ENCODE data around the gene TSPAN3.

The TSPAN3 gene

DNA sequence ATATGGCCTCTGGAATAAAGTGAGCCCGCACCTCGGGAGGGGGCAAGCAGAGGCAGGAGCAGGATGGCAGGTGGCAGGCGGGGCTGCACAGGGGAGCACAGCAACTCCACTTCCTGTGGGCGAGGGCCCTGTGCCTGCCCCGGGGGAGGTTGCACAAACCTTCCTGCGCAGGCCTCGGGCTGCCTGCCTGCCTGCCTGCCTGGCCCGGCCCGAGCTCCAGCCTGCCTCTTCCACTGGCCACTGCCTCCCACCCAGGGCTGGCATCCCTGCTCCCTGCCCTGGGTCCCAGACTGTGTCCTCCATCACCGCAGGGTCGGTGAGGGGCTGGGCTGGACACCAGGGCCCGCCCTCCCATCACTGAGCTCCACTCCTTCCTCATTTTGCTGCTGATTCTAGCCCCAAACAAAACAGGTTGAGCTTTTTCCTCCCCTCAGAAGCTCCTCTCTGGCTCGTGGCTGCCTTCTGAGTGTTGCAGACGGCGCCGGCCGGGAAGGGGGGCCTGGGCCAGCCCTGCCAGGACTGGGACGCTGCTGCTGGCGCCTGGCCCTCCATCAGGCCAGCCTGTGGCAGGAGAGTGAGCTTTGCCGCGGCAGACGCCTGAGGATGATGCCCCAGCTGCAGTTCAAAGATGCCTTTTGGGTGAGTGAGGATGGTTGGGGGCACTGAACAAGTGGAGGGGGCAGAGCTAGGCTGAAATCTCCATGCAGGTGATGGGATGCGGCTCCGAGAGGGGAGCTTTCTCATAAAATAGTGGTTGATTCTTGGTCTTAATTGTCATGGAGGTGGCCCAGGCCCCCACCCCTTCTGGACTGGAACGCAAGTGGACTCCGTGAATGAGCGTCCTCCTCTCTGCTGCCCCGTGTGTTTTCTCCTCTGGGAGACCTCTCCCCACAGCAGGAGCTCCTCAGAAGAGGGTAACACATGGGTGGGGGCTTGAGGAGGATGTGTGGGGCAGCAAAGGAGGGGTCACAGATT, 75.7 kb downstream of the TSPAN3 start, which contains the start of gene PSTPIP1:
TSS of gene PSTPIP1 (plus strand) at position 156 of the 975 bp plus-strand sequence. CDS start at position 604, 448 bp downstream.
- H3K27me3 ChIP-seq (ENCODE audit: insufficient read depth, poor library complexity, severe bottlenecking): no peaks in the 10 kb centered on the region
- H3K4me3 ChIP-seq (replicated peaks; ENCODE audit: insufficient read depth, low read length): peak within 1 kb of the TSS; percentile 72
- TF ChIP-seq, protein P1, sequence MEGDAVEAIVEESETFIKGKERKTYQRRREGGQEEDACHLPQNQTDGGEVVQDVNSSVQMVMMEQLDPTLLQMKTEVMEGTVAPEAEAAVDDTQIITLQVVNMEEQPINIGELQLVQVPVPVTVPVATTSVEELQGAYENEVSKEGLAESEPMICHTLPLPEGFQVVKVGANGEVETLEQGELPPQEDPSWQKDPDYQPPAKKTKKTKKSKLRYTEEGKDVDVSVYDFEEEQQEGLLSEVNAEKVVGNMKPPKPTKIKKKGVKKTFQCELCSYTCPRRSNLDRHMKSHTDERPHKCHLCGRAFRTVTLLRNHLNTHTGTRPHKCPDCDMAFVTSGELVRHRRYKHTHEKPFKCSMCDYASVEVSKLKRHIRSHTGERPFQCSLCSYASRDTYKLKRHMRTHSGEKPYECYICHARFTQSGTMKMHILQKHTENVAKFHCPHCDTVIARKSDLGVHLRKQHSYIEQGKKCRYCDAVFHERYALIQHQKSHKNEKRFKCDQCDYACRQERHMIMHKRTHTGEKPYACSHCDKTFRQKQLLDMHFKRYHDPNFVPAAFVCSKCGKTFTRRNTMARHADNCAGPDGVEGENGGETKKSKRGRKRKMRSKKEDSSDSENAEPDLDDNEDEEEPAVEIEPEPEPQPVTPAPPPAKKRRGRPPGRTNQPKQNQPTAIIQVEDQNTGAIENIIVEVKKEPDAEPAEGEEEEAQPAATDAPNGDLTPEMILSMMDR (IDR thresholded peaks at IDR 0.05; ENCODE audit: insufficient read depth, low read length): no peak
- peak; percentile 86 for TF ChIP-seq POLR2AphosphoS5 (IDR thresholded peaks at IDR 0.05; ENCODE audit: low read depth)
- TF ChIP-seq, protein P2, sequence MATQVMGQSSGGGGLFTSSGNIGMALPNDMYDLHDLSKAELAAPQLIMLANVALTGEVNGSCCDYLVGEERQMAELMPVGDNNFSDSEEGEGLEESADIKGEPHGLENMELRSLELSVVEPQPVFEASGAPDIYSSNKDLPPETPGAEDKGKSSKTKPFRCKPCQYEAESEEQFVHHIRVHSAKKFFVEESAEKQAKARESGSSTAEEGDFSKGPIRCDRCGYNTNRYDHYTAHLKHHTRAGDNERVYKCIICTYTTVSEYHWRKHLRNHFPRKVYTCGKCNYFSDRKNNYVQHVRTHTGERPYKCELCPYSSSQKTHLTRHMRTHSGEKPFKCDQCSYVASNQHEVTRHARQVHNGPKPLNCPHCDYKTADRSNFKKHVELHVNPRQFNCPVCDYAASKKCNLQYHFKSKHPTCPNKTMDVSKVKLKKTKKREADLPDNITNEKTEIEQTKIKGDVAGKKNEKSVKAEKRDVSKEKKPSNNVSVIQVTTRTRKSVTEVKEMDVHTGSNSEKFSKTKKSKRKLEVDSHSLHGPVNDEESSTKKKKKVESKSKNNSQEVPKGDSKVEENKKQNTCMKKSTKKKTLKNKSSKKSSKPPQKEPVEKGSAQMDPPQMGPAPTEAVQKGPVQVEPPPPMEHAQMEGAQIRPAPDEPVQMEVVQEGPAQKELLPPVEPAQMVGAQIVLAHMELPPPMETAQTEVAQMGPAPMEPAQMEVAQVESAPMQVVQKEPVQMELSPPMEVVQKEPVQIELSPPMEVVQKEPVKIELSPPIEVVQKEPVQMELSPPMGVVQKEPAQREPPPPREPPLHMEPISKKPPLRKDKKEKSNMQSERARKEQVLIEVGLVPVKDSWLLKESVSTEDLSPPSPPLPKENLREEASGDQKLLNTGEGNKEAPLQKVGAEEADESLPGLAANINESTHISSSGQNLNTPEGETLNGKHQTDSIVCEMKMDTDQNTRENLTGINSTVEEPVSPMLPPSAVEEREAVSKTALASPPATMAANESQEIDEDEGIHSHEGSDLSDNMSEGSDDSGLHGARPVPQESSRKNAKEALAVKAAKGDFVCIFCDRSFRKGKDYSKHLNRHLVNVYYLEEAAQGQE (IDR thresholded peaks at IDR 0.05; ENCODE audit: insufficient replicate concordance, low read depth): no peak
- peak; percentile 71 for TF ChIP-seq GABPA (IDR thresholded peaks at IDR 0.05; ENCODE audit: low read depth)
- TF ChIP-seq SPI1 (IDR thresholded peaks at IDR 0.05; ENCODE audit: borderline replicate concordance, low read depth): peak; percentile 9; the same call in 1 of the 2 replicates
- DNase-seq (ENCODE audit: low read depth in 1 of 2, low spot score in 1 of 2): peak; percentile 67 to 89
- H3K27ac ChIP-seq (replicated peaks): peak within 1 kb of the TSS; percentile 92

DNA sequence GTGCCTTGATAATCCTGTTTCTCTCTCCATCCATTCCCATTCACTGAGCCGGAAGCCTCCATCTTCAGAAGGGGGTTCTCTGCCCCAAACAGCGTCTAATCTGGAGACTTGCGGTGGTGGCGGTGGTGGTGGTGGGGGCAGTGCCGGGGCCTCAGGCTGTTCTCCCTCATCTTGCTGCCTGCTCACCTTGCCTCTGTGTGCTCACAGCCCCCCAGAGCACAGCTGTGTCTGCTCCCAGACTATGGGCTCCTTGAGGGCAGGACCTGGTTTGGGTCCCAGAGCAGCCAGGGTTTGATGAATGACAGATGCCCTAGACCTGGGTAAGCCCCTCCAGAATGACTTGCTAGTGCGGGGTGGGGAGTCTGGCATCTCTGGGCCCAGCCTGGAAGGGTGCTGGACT, 76.4 kb downstream of the TSPAN3 start:
- TF ChIP-seq SPI1 (IDR thresholded peaks at IDR 0.05; ENCODE audit: borderline replicate concordance, low read depth): no peak
- TF ChIP-seq GABPA (IDR thresholded peaks at IDR 0.05; ENCODE audit: low read depth): no peak
- TF ChIP-seq, protein P1 (IDR thresholded peaks at IDR 0.05; ENCODE audit: insufficient read depth, low read length): no peak
- TF ChIP-seq, protein P2 (IDR thresholded peaks at IDR 0.05; ENCODE audit: insufficient replicate concordance, low read depth): no peak
- no peak for TF ChIP-seq POLR2AphosphoS5 (IDR thresholded peaks at IDR 0.05; ENCODE audit: low read depth)
- DNase-seq (ENCODE audit: low read depth in 1 of 2, low spot score in 1 of 2): no peak
- no peaks in the 10 kb centered on the region for H3K27me3 ChIP-seq (ENCODE audit: insufficient read depth, poor library complexity, severe bottlenecking)
- H3K27ac ChIP-seq (replicated peaks): peak overlapping the region; percentile 92
- H3K4me3 ChIP-seq (replicated peaks; ENCODE audit: insufficient read depth, low read length): peak overlapping the region; percentile 72; the same call in 1 of the 2 replicates

DNA sequence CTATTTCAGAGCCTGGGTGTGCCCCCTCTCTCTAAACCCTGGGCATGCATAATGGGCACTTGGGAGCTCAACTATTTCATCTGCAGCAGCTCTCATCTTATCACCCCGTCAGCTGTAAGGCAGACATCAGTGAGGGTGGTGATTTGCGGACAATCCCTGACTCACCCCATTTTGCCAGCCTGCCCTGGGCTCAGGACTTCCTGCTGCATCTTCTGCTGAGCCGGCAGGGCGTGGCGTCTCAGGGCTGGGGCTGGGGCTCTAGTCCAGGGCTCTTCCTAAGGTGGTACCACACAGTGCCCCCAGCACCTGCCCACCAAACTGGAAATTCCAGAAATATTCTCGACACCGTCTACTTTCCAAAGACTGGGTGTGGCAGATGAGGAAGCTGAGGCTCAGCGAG, 76.9 kb downstream of the TSPAN3 start:
- peak in 1 of 2 experiments; percentile 80 for DNase-seq (ENCODE audit: low read depth in 1 of 2, low spot score in 1 of 2)
- TF ChIP-seq SPI1 (IDR thresholded peaks at IDR 0.05; ENCODE audit: borderline replicate concordance, low read depth) (peak; percentile 2; the same call in 1 of the 2 replicates), POLR2AphosphoS5 (IDR thresholded peaks at IDR 0.05; ENCODE audit: low read depth) (no peak), GABPA (IDR thresholded peaks at IDR 0.05; ENCODE audit: low read depth) (no peak)
- TF ChIP-seq, protein P2 (IDR thresholded peaks at IDR 0.05; ENCODE audit: insufficient replicate concordance, low read depth): no peak
- TF ChIP-seq, protein P1 (IDR thresholded peaks at IDR 0.05; ENCODE audit: insufficient read depth, low read length): no peak
- Histone ChIP-seq H3K27me3 (ENCODE audit: insufficient read depth, poor library complexity, severe bottlenecking) (no peaks in the 10 kb centered on the region), H3K27ac (replicated peaks) (peak overlapping the region; percentile 92), H3K4me3 (replicated peaks; ENCODE audit: insufficient read depth, low read length) (no peak overlapping the region)
